Heart left ventricle (tissue), 13 donors: ENCODE data around the gene EMP2.

Experiments
- POLR2A ChIP-seq, 2 donors: fragments of 450-650 bp; IDR thresholded peaks; one replicate each; pipeline ENCODE4 v1.6.1; 2017; ENCODE audit warnings: antibody characterized with exemption in 2 of 2, mild to moderate bottlenecking in 2 of 2, moderate library complexity in 2 of 2
- TF ChIP-seq, protein P1 (sequence below), 12 donors: fragments of 200-600 bp; sonication (generic) in 4 of 12; IDR thresholded peaks; one replicate each; pipeline versions ENCODE4 v1.5.0 to v1.8.0; 2018 to 2022; ENCODE audit warnings: antibody characterized with exemption in 12 of 12, mild to moderate bottlenecking in 5 of 12
- donor health status: ischemic (EF 13 %, LVEDD 7.1; RV severe dilation, severe dysfunction).
- donor health status: DM: no; HTN: yes; CAD: no.
- donor health status: DM: no; HTN: no; CAD: no.
- donor health status: ischemic (EF 25% LVEDD 6.9; RV normal size, moderate dysfunction).
- donor health status: ischemic (EF 25% LVEDD 5.7; RV mildly dilated, moderate dysfunction).
- donor health status: ischemic (EF 35%, LVEDD 5.7; RV mildly dilated, moderate dysfunction).
- donor health status: nonischemic (EF 11% LVEDD 7.7; RV severe dilation, severe dysfunction).
- donor health status: DM: yes; HTN: yes; CAD: no.
- donor health status: PGD.
- donor health status: ischemic (EF 29% LVEDD 5.4; RV normal size, mild dysfunction).
- donor health status: nonischemic (EF 23%, LVEDD 6.1; RV moderate dilation, normal function).

DNA sequence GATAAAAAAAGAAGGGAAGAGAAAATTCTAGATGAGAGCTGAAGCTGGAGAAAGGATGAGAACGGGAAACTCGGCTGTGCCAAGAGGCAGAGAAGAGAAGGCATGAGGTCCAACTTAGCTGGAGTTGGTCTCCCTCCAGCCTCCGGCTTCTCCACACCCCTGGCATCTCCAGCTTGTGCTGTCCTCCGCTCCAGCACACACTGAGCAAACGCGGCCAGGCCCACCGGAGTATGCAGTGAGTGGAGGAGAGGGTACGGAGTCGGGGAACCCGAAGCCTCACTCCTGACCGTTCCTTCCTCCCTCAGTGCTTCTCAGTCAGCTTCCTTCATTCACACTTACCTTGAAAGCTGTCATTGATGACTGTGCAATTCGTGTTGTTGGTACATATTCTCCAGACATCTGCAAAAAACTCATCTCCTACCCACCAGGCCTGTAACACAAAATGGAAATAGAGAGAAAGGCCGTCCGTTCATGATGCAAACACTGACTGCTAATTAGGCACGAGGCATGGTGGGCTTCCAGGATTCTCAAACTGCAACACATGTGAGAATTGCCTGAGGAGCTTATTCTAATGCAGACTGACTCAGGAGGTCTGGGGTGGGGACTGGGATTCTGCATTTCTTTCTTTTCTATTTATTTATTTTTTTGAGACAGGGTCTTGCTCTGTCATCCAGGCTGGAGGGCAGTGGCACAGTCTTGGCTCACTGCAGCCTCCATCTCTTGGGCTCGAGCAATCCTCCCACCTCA is 37.0 kb downstream of the EMP2 start:
- no peak for TF ChIP-seq POLR2A (IDR thresholded peaks at IDR 0.05)
- TF ChIP-seq, protein P1, sequence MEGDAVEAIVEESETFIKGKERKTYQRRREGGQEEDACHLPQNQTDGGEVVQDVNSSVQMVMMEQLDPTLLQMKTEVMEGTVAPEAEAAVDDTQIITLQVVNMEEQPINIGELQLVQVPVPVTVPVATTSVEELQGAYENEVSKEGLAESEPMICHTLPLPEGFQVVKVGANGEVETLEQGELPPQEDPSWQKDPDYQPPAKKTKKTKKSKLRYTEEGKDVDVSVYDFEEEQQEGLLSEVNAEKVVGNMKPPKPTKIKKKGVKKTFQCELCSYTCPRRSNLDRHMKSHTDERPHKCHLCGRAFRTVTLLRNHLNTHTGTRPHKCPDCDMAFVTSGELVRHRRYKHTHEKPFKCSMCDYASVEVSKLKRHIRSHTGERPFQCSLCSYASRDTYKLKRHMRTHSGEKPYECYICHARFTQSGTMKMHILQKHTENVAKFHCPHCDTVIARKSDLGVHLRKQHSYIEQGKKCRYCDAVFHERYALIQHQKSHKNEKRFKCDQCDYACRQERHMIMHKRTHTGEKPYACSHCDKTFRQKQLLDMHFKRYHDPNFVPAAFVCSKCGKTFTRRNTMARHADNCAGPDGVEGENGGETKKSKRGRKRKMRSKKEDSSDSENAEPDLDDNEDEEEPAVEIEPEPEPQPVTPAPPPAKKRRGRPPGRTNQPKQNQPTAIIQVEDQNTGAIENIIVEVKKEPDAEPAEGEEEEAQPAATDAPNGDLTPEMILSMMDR (IDR thresholded peaks at IDR 0.05) = no peak
